SW480 (cell line): ENCODE measurements around the gene ASRGL1.

Experiments used
- DNase-seq: peaks from one replicate; pipeline ENCODE4 v3.0.0-alpha.2; 2016; ENCODE audit warnings: low spot score

The ASRGL1 gene

GRCh38 chr11:62393061-62393611, 55.9 kb downstream of the ASRGL1 start:
- DNase-seq: peak; percentile 72

DNA sequence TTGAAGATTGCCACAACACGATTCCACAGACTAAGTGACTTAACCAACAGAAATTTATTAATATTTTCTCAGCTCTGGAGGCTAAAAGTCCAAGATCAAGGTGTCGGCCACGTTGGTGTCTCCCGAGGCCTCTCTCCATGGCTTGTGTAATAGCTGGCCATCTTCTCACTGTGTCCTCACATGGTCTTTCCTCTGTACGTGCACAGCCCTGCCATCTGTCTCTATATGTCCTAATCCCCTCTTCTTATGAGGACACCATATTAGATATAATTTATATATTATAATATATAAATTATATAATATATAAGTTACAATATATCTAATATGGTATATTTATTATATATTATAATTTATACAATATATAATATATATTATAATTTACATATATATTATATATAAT, 56.5 kb downstream of the ASRGL1 start:
- DNase-seq: no peak

GRCh38 chr11:62394825-62395538, 57.7 kb downstream of the ASRGL1 start:
- peak; percentile 85 for DNase-seq

GRCh38 chr11:62395885-62396551, 58.8 kb downstream of the ASRGL1 start:
- DNase-seq: no peak

DNA sequence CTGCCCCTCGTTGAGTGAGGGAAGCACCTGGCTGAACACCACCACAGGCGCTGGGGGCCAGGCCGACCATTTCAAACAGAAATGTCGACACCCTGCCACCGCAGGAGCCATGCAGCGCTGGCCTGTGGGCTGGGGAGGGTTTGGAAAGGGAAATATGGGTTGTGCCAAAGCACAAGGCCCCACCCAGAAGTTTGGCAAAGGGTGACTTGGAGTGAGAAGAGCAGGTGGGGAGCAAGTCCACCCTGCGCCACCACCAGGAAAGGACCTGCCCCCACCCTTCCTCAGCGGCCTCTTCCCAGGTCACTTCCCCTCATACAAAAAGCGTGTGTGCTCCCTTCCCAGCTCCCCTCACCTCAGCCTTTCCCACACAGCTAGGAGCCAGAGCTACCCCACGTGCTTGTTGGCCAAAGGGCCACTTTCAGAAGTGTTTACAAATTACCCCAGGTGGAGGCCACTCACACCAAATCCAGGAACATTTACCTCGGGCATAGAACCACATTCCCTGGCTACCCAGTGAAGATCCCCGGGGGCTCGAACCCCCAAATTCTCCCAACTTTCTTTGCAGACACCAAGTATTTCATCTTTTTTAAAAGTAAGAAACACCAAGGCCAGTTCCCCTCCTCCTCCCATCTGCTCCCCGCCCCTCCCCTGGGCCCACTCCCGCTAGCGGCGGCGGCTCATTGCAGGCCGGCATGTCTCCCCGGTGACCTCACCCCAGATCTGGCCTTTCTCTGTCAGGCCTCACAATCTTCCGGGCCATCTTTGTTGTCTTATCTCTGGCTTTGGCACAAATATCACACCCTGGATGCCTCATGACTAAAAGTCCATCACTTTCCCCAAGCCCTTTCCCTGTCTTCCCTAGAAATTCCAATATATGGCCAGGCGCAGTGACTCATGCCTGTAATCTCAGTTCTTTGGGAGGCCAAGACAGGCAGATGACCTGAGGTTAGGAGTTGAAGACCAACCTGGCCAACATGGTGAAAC, 61.1 kb downstream of the ASRGL1 start:
- DNase-seq: no peak

GRCh38 chr11:62399172-62399877, 62.1 kb downstream of the ASRGL1 start:
- no peak for DNase-seq

DNA sequence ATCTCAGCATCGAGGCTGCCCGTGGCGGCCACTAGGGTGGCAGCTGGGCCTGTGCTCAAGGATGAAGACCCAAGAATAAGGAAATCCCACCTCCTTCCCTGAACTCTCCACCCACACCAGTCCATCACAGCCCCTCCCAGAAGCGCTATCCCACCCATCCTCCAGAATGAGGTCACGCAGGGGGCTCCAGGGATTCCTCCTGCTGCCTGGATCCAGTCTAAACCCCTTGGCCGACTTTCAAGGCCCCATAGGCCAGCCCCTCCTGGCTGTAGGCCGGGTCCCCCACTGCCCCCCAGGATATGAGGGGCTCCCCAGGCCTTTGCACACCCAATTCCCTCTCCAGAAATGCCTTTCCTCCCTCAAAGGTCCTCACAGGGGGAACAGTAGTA, 62.6 kb downstream of the ASRGL1 start:
- no peak for DNase-seq

DNA sequence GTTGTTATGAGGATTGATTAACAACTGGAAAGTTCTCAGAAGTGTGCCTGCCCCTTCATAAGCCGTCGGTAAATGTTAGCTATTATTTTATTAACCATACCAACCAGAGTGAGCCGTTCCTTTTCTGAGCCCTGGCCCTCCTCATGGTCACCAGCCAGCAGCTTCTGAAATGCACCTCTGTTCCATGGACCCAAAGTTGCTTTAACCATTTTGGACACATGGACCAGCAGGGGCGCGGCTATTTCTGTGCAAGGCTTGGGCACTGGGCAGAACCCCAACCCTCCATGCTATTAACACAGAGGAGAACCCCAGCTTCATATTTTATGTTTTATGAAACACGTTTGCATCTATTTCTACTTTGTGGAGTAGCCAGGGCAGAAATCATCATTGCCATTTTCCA, 63.0 kb downstream of the ASRGL1 start:
- no peak for DNase-seq

- DNase-seq: no peak
Measured at GRCh38 chr11:62400760-62401159, 63.5 kb downstream of the ASRGL1 start.

DNA sequence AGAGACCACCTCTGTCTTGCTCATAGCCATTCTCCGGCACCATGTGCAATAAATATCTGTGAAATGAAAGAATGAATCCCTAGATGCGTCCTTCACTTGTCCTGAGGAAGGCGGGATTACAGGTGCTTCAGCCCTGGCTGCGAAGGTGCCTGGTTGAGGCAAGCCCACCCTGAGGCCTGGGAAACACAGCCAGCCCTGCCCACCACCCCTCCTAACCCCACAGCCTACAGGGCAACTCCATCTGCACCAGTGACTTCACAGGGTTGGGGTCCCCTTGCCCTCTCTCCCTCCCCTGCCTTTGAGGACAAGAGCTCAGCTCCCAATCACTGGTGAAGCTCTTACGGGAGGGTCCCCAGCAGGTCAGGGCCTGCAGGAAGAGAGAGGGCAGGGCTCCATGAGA, 64.1 kb downstream of the ASRGL1 start:
- no peak for DNase-seq

- DNase-seq: no peak
Measured at GRCh38 chr11:62401811-62402210, 64.6 kb downstream of the ASRGL1 start.

GRCh38 chr11:62402226-62402959, 65.1 kb downstream of the ASRGL1 start:
- DNase-seq: no peak

- no peak for DNase-seq
Measured at GRCh38 chr11:62402960-62403730, 65.9 kb downstream of the ASRGL1 start.

- no peak for DNase-seq
Measured at GRCh38 chr11:62404435-62404834, 67.2 kb downstream of the ASRGL1 start.

- DNase-seq: no peak
Measured at GRCh38 chr11:62404901-62405300, 67.7 kb downstream of the ASRGL1 start.

DNA sequence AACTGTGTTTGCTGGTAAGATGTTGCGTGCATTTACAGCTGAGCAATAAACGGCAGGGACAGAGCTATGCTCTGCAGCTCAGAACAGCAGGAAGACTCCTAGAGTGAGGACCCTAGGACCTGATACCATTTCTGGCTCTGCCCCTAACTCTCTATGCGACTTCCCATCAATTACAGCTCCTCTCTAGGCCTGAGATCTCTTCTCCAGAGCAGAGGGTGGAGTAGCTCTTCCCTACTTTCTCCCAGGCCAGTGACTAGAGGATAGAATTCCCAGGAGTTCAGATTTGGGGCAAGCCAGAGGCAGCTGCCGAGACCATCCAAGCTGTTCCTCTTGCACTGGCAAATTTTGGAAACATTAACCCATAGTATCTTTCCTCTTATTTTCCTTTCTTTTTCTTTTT, 68.8 kb downstream of the ASRGL1 start:
- no peak for DNase-seq

- DNase-seq: no peak
Measured at GRCh38 chr11:62409831-62410230, 72.6 kb downstream of the ASRGL1 start.

- no peak for DNase-seq
Measured at GRCh38 chr11:62410972-62411371, 73.7 kb downstream of the ASRGL1 start.

- DNase-seq: no peak
Measured at GRCh38 chr11:62411524-62411923, 74.3 kb downstream of the ASRGL1 start.

DNA sequence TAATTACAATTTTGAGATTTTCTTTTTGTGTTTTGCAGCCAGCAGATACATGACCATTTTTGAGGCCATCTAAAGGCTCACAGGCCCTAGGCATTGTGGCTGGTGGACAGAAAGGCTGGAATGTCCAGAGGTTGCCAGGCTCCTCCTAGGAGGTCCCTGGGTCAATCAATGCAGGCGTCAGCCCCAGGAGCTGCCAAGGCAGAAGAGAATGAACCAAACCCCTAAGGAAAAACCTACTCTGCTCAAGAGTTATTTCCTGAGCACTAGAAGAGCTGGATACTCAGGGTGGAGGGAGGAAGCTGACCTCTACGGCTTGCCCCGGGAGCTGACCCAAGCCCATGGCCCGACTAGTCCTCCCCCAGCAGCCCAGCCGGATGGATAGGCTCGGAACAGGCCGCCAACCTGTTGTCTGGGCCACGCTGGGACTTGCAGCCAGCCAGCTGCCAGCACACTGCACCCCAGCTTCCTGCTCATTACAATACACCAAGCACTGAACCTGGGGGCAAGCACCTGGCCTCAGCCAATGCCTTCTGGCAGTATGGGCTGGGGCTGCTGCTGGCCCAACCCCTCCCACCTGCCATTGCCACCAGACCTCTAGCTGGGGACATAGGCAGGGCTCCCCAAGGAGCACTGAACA, 75.9 kb downstream of the ASRGL1 start:
- DNase-seq: no peak
